NCI-H524 treated with DMSO at 0.1 percent for 48 hours (cell line): ENCODE measurements around the gene TRAPPC1.

Source experiments
- DNase-seq: peaks from one replicate; lab custom pipeline; 2025; lab: John Stamatoyannopoulos, UW

Gene TRAPPC1

DNA sequence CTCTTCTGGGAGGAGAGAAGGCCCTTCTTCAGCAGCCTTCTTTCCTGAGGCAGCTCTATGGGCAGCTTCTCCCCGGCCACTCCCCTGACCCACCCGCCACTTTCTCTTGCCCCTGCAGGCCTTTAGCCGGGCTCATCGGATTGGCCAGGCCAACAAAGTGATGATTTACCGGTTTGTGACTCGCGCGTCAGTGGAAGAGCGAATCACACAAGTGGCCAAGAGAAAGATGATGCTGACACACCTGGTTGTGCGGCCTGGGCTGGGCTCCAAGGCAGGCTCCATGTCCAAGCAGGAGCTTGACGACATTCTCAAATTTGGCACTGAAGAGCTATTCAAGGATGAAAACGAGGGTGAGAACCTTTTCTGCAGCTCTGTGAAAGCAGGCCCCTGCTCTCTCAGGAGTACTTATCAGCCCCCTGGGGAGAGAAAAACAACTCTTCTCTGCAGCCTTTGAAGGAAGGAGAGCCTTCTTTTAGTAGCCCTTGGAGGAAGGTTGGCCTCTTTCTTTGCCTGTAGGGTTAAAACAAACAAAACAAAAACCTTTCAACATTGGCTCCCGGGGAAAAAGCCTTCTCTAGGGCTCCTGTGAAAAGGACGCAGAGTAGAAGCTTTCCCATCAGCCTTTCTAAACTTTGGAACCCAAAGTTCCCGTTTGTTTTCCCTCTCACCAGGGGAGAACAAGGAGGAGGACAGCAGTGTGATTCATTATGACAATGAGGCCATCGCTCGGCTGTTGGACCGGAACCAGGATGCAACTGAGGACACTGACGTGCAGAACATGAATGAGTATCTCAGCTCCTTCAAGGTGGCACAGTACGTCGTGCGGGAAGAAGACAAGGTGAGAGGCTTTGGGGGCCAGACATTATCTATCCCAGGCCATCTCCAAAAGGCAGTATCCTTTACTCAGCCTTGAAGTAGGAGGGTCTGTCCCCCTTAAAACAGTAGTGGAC, 28.3 kb downstream of the TRAPPC1 start:
- DNase-seq: no peak

DNA sequence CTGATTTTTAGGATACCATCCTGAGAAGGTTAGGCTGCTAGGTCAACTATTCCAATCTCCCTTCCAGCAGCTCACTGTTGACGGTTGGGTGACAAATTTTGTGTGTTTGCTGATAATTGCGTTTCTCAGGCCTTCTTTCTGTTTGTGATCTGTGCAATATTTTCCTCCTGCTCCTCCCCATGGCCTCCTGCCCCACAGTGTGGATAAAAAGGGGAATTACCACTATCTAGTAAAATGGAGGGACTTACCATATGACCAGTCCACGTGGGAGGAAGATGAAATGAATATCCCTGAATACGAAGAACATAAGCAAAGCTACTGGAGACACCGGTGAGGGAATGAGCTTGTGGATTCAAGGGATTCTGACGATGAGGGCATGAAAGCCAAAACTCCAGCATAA, 34.0 kb downstream of the TRAPPC1 start:
- no peak for DNase-seq

DNA sequence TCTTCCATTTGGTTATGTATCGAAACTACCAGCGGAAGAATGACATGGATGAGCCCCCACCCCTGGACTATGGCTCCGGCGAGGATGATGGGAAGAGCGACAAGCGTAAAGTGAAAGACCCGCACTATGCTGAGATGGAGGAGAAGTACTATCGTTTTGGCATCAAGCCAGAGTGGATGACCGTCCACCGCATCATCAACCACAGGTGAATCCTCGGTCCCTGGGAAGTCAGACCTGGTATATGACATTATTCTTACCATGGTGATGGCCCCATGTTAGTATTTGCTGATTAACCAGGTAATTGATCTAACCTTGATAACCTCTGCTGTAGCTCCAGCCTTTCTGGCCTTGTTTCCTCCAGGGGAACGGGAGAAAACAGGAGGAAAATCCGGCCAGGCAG, 34.7 kb downstream of the TRAPPC1 start:
- DNase-seq: no peak

DNA sequence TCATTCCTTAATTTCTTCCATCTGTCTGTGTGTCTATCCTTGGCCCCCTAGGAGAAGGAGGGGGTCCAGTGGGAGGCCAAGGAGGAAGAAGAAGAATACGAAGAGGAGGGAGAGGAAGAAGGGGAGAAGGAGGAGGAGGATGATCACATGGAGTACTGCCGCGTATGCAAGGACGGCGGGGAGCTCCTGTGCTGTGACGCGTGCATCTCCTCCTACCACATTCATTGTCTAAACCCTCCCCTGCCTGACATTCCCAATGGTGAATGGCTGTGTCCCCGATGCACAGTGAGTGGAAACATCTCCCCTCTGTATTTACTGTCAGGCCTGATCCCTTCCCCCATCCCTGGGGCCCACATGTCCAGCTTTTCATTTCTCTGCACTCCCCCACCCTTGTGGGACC, 36.9 kb downstream of the TRAPPC1 start:
- DNase-seq: no peak

DNA sequence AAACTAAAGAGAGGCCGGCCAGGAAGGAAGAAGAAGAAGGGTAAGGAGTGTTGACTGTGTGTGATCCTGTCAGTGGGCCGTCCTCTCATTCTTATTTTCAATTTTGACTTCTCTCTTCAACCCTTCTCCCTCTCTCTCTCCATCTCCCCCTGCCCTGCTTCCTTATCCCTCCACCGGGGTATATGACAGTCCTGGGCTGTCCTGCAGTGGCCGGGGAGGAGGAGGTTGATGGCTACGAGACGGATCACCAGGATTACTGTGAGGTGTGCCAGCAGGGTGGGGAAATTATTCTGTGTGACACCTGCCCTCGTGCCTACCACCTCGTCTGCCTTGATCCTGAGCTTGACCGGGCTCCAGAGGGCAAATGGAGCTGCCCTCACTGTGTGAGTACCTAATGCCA, 37.5 kb downstream of the TRAPPC1 start:
- DNase-seq: no peak

DNA sequence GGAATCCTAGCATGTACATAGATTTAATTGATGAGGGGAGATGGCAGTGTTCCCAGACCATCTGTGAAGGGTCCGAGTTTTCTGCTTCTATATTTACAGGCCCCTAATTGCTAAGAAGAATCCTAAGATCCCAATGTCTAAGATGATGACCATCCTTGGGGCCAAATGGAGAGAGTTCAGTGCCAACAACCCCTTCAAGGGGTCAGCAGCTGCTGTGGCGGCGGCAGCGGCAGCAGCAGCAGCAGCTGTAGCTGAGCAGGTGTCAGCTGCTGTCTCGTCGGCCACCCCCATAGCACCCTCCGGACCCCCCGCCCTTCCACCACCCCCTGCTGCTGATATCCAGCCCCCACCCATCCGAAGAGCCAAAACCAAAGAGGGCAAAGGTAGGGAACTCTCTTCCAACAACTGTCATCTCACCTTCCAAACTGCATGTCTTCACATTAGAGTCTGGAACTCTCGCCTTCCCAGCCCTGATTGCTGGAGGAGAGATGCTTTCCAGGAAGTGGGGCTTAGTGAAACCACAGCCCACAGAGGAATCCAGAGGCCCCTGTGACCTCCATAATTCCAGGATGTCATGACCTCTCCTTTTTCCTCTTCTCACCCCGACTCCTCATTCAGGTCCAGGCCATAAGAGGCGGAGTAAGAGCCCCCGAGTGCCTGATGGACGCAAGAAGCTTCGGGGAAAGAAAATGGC, 38.4 kb downstream of the TRAPPC1 start:
- DNase-seq: no peak

DNA sequence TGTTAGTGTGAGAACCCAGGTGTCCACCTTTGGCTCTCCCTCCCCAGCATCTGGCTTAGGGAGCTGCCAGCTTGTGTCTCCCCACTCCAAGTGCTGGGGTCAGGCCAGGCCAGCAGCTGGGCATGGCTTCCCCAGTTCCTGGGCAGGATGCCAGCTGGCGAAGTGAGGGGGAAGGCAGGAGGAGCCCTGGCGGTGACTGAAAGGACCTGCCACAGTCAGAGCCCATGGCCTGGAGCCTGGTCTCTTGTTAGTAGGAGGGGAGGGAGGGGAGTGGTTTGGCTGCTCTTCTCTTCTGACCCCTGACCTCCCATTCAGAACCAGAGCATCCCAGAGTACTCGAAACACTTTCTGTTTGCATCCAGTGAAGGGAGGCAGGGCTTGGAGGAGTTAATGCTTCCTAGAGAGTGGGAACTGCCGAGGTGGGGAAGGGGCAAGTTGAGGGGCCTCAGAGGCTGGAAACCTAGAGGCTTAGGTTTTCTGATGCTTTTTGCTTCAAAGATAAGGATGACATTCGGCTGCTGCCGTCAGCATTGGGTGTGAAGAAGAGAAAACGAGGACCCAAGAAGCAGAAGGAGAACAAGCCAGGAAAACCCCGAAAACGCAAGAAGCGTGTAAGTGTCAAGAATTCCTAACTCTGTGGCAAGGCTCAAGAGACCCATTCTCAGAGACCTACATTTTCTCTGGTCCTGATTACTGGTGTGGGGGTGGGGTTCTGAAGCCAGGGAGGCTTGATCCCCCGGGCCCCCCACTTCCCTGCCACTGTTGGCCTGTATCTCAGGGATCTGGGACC, 42.4 kb downstream of the TRAPPC1 start:
- peak; percentile 54 for DNase-seq

DNA sequence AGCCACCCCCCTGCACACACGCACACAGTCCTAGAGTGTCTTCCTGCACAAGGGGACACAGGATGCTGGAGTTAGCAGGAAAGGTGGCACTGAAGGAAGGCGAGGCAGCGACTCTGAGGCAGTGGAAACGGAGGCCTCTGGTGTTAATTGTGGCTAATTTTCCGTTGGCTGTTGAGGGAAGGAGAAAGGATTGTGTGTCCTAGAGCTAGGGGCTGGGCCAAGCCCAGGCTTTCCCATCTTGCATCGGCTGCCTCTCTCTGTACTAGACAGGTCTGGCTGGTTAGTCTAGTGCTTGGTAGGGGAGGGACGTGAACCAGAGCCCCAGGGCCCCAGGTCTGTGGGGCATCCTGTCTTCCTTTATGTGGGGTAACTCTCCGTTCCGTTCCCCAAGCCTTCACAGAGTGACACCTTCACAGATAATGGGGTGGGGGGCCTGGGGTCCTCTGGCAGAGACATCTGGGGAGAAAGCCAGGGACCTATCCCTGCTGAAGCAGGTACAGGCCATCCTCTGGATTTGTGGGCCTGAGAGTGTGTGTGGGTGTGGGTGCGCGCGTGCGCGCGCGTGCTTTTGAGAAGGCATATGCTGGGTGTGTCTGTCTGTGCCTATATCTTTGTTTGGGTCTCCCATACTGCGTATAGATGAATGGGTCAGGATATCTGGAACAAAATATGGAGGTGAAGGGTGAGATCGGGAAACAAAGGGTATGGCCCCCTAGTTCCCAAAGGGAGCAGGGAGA, 43.4 kb downstream of the TRAPPC1 start, which contains the start of gene CHD3:
CHD3 (plus strand) TSS at position 606 of the 737 bp plus-strand sequence. CDS start 212 bp downstream, outside the sequence.
- DNase-seq: no peak

DNA sequence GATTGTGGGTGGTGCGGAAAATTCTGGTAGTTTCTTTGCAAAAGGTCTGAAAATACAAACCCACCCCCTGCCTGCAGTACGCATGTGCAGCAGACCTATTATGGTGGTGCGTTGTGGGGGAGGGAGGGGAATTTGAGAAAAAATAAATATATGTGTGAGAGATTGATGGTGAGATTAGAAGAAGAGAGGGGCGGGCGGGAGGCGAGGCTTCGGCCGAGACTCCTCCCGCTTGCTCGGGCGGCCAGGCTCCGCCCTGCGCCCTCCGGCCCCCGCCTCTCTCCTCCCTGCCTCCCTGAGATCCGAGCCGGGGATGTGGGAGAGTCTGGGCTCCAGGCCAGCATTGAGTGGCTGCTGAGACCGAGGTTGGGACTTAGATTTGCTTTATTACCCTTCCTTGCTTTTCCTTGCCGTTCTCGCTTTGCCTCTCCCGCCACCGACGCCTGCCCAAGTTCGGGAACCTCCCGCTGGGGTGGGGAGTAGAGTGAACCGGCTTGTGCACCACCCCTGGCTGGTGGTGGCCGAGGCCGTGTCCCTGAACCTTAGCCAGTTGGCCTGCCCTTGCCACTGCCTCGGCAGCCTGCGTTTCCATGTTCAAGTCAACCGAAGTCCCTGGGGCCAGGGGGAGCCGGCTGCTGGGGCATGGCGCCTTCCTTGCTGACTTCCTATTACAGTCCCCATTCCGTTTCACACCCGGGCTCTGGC, 44.1 kb downstream of the TRAPPC1 start:
- DNase-seq: peak; percentile 54

DNA sequence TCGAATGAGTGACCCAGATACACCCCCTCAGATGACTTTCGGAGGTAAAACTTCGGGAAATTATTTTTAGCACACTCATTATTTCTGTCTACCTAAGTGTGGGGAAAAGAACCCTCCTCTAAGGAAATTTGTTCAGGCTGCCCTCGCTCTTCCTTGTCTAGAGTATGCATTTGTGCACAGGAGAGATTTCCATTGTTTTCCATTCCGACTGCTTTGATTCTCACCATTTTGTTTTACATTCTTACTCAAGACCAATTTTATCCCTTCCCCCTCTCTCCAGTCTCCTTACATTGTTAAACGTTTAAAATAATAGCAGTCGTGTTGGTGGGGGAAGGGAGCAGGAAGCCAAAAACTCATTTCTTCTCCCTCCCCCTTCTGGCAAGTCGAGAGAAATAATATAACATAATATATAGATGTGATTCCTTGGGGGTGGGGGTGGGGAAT, 44.7 kb downstream of the TRAPPC1 start:
- DNase-seq: no peak

DNA sequence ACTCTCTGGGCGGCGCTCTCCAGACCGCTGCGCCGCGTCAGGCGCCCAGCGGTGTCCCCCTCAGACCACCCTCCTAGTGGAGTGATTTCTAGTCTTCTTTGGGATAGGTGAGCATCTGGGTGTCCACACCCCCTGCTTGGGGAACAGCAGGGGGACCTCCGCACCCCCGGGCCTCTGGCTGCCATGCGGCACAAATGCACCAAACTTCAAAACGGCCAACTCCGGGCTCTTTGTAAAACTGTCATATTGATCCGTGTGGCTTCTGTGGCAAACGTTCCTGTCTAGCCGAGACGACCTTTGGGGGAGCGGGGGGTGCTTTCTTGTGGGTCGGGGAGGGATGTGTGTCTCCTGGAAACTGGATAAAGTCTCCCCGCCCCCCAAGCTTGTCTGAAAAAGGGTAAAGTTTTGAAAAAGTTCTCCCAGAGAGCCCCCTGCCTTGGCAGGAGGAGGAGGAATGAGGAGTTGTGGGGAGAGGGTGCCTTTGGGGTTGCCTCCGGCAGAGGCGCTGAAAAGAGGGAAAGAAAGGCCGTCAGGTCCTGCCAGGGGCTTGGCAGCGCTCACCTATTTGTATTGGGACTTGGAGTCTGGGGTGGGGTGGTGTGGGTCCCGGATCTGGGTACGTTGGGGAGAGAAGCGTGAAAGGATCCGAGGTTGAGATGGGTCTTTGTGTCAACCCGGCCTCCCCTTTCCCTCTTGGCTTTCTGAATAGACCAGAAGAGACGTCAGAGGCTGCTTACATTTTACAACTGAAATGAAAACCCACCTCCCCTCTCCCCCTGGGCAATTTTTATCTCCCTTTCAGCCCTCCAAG, 45.3 kb downstream of the TRAPPC1 start:
- no peak for DNase-seq

DNA sequence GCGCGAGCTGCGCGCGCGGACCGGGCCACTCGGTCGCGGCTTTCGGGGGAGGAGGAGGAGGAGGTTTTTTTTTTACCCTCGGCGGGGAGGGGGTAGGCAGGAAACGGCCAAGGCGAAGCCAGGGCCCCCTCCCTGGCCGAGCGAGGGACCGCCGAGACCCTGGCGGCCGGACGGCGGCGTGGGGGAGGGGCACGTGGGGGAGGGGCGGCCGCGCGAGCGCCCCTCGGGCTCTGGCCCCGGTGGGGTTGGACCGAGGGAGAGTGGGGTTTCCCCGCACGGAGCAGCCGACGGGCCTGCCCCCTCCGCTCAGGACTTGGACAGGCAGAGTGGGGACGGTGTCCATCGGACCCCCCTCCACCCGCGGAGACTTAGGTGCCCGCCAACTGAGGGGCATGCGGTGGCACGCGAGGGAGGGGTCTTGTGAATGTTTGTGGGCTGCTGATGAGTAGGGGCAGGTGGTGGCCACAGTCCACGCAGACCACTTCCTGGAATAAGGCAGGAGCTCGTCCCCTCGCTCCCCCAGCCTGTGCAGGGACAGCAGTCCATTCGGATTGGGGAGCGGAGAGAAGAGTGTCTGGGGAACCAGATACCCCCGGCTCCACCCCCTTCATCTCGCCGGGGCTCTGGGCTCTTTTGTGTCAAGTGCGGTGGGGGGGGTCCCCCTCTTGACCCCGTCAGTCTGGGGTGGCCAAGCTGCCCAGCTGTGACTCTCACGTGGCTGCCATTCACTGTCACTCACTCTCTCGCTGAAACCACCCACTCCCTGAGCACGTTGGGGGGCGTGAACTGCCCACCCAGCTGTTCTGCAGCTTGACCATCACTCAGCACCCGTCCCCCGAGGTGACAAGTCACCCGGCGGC, 46.1 kb downstream of the TRAPPC1 start:
- DNase-seq: no peak

DNA sequence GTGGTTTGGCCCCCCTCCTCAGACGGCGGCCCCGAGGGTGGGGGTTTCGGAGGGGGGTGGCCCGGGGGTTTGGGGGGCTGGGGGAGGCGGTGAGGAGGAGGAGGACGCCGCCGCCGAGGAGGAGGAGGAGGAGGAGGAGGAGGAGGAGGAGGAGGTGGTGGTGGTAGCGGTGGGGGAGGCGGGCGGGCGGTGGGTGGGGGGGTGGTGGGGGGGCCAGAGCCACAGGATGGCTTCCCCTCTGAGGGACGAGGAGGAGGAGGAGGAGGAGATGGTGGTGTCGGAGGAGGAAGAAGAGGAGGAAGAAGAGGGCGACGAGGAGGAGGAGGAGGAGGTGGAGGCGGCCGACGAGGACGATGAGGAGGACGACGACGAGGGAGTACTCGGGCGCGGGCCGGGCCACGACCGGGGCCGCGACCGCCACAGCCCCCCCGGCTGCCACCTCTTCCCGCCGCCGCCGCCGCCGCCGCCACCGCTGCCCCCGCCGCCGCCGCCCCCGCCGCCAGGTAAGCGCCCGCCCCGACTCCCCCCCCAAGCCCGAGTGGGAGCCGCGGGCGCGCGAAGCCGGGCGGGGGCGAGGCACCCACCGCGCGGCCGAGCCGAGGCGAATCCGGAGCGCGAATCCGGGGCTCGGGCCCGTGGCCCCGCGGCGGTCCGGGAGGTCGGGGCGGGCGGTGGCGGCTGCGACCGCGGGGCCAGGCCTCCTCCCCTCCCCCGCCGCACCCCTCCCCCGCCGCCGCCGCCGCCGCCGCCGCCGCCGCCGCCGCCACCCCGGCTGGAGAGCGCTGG, 47.0 kb downstream of the TRAPPC1 start:
- DNase-seq: no peak

DNA sequence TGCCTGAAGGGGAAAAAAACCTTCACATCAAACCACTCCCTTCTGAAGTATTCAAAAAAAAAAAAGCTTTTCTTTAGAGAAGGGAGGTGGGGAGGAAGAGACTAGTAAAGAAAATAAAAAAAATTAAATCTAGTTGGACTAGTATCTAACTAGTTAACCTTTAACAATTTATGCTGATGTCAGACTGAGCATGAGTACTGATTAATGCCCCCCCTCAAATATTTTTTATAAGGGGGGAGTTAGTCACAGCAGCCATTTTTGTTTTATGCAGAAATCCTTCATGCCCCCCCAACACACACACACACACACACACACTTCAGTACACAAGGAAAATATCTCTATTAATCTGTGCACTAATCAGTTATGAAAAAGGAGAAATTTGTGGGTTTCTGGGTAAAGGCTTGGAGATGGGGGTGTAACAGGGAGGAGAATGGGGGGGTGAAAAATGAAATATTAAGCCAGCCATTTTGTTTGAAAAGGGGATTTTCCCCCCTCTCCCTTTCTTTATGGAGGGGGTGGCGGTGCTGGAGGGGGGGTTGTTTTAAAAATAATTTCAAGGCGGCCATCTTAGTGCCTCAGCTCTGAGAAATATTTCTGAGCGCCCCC, 47.9 kb downstream of the TRAPPC1 start:
- DNase-seq: no peak

DNA sequence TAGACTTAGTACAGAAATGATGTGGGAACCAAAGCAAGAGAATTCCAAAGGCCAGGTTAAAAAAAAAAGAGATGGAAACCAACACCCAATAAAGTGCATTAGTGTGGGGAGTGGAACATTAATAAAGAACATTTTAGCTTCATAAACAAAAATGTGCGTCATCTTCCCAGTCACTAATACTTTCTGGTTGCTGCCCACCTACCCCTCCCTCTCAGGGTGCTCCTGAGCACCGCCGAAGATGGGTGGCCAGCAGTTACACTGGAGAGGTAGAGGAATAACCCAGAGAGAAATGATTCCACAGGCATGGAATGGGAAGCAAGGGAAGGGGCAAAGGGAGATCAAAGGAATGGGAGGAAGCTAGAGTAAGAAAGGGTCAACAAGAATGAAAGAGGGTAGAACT, 49.1 kb downstream of the TRAPPC1 start:
- no peak for DNase-seq

DNA sequence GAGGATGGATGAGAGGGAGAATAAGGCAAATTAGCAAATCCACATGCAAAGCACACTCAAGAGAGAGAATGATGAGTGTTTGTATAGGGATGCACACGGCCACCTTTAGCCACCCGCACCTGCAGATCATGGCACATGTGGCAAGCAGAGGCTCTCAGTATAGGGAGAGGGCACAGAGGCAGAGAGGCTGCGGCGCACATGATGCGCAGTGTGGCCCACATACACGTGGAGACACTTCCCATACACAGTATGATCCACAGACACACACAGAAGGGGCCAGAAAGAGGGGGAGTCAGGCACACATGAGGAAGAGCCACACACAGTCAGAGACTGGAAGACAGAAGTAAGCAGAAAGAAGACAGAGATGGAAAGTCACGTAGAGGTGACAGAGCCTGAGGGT, 49.7 kb downstream of the TRAPPC1 start:
- DNase-seq: no peak

DNA sequence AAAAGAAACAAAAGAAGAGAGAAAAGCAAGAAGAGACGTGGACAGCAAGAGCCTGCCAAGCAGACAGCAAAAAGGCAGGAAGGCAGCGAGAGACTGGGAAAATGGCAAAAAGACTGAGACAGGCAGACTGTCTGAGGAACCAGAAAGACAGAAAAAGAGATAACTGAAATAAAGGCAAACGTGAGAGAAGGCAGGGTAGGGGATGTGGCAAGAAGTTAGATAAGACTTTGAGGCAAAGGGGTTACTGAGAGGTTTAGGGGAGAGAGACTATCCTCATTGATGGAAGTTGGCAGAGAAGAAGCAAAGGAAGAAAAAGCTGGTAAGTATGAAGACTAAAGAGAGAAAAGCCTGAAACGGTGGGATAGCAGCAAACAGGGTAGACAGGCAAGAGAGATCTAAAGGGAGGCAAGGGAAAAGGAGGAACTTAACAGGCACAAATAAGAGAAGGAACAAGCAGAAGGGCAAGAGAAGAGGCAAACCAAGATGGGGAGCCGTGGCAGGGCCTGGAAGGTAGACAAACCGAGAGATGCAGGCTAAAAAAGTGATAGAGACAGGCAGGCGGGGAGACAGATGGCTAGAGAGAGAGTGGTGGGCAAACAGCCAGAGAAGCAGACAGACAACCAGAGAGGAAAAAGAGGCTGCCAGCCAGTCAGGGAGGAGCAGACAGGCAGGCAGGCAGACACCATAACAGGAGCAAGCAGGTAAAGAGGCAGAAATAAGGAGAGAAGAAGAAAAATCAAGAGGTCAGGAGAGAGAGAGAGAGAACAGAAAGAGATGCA, 50.3 kb downstream of the TRAPPC1 start:
- no peak for DNase-seq
